ENCODE results near the gene CDK11A.
"Not testable (repeated sequence)": the region's sequence is repeated elsewhere in the genome, so short reads cannot be mapped to it uniquely, and the experiment has no call there.

CDK11A gene

DNA sequence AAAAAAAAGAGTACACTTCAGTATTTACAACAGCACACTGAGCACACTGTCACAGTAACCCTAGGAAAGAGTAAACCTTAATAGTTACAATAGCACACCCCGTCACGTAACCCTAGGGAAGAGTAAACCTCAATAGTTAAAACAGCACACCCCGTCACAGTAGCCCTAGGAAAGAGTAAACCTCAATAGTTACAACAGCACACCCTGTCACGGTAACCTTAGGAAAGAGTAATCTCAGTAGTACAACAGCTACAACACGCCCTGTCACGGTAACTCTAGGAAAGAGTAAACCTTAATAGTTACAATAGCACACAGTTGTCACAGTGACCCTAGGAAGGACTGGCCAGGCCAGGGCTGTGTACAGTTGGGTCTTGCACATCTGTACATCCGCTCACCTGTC is 3.0 kb downstream of the CDK11A start:
- no peak for DNase-seq

DNA sequence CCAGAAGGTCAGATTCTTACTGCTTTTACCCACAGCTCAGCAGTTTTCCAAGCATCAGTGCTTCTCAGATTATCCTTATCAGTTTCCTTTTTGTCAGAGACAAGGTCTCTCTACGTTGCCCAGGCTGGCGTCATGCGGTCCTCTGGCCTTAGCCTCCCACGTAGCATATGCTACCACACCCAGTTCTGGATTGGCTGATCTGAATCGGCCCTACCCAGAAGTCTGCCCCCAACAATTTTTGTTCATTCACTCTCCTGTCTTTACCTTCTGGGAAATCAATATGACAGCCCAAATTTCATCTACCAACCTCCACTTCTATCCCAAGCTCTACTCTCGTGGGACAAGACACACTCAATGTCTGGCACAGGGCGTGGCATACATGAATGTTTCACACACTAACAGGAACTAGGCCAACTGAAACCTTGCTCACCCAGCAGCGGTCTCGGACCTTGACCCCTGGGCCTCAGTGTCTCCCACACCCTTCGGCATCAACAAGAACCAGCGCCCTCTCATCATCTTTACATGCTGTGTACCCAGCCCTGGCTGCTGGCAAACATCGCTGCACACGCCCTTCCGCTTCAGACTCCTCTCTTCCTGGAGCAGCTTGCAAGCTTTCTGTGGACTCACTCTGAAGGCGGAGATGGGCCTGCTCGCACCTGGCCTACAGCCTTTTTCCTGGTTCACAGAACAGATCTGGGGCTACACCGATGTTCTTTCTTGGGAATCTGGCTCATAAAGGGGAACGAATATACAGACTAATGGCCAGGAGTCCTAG is 8.9 kb downstream of the CDK11A start:
- DNase-seq = not testable (repeated sequence)

DNA sequence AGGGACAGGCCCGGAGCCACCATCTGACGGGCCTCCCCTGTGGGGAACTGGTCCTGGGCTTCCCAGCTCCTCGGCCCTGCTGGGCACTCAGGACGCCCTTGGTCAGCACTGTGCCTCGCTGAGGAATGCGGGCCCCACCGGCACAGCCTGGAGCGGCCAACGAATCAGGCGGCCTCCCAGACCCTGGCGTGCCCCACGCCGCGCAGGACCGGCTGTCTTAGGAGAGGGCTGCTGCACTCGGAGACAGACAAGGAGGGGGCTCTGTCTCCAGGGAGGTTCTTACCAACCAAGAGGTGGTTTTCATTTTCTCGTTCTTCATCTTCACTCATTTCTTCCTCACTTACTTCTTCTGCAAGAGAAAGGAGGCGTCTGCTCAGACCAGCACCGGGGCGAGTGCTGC is 16.3 kb downstream of the CDK11A start:
- not testable (repeated sequence) for DNase-seq

DNA sequence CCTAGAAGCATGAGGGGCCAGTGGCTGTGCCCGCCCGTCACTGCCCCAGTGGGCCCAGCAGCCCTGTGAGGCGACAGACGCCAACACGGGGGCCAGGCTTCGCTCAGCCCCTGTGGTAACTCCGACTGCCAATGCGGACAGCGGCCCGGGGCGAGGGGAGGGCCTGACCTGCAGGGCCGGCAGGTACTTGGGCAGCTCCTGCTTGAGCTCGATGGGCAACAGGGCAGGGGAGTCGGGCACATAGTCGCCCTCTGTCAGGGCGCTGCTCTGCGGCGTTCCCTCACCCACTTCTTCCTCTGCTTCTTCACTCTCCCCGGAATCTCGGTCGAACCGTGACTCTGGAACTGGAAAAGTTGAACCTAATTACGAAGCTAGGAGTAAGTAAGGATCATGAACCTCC is 16.9 kb downstream of the CDK11A start:
- DNase-seq = not testable (repeated sequence)

DNA sequence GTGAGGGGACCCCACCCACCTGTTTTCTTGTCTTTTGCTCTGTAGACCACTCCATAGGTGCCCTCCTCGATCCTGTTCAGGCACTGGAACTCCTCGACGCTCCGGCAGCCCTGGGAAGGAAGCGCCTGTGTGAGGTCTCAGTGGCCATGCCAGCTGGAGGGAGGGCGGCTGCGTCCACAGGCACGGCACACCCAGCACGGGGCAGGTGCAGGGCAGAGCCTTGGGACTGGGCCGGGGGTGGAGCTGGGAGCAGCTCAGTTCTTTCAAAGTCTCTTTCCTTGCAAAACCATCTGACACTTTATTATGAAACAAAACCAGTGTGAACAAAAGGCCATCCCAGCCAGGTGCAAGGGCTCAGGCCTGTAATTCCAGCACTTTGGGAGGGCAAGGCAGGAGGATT is 18.5 kb downstream of the CDK11A start:
- not testable (repeated sequence) for DNase-seq

DNA sequence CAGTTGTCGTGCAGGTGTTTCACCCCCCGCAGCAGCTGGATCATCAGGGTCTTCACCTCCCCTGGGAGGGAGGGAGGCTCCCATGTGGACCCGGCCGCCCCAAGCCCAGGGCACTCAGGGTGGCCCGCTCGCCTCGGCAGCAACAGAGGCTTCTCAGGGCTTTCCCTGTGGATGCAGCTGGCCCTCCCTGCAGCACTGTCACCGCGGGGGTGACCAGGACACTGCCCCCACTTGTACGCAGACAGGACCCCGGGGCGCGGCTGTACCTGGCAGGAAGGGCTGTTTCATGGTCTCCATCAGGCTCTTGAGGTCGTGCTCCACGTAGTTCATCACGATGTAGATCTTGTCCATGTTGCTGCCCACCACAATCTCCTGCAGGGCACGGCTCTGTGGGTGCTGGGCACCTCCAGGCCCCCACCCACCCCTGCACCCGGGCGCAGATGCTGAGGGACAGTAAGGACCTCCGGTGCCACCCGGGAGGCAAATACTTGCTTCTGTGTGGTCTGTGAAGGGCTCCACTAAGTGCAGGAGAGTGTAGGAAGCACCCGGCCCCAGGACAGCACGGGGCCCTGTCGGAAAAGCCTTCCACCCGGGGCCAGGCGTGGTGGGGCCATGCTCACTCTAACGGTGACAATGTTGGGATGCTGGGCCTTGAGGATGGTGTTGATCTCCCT is 19.7 kb downstream of the CDK11A start:
- not testable (repeated sequence) for DNase-seq

DNA sequence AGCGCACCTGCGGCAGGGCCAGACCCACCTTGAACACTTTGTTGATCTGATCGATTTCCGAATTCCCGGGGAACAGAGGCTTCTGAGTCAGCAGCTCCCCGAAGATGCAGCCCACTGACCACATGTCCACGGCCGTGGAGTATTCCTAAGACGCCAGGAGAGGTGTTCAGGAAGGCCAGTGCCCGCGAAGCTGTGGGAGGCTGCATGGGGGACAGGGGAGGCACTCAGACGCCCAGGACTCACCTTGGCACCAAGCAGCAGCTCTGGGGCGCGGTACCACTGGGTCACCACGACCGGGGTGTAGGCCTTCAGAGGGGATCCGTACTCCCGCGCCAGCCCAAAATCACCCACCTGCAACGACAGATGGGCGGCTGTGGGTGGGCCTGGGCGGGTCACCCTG is 20.4 kb downstream of the CDK11A start:
- no peak for DNase-seq

DNA sequence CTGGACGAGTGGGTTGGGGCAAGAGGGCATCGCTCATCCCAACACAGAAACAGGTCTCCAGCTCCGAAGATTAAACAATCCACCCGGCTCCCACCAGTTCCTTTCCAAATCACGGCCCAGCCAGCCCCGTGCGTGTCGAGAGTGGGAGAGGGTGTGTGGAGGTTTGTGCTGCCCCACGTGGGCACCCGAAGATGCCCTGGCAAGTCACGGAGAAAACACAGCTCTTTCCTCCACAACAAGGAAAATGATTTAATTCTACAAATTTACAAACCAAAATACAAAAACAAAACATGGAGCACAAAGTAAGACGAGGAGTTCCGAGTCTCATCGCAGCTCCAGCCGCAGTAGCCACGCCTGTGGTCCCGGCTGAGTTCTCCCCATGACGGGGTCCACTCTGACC is 21.7 kb downstream of the CDK11A start:
- not testable (repeated sequence) for DNase-seq

DNA sequence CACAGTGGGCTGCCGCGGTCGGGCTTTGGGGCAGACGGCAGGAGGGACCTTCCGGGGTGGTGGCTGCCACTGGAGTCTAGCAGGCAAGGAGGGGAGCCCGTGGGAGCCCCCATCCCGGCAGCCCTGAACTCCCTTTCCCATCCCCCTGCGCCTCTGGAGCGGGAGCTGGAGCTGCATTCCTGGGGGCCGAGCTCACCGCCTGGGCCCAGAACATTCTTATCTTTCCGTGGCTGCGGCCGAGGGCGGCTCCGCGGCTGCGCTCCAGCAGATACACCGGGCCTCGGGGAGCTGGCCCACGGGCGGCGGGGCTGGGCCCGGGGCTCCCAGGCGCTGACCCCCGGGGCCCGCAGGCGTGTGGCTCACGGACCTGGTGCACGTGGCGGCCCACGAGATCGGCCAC is 23.6 kb downstream of the CDK11A start:
- not testable (repeated sequence) for DNase-seq

DNA sequence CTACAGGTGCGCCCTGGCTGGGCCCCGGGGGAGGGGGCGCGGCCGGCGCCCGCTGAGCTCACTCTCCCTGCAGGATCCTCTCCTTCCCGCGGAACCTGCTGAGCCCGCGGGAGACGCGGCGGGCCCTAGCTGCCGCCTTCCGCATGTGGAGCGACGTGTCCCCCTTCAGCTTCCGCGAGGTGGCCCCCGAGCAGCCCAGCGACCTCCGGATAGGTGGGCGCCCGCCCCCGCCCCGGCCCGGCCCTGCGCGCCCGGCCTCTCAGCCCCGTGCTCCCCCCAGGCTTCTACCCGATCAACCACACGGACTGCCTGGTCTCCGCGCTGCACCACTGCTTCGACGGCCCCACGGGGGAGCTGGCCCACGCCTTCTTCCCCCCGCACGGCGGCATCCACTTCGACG is 24.1 kb downstream of the CDK11A start:
- DNase-seq = not testable (repeated sequence)

DNA sequence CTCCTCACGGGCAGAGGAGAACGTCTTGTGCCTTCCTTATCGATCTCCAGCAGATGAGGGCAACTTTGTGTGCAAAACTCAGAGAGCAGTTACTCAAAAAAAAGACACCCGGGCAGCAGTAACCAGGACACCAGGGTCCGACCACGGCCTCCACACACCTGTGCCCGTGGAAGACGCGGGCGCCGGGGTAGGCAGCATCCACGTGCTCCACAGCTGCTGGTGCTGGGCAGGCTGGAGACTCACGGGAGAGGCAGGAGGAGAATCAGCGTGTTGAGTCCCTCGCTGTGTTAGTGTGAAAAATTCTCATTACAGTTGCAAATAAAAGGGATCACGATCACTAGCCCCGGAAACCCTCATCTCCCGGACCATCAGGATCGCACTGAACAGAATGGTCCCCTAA is 25.1 kb downstream of the CDK11A start:
- not testable (repeated sequence) for DNase-seq

DNA sequence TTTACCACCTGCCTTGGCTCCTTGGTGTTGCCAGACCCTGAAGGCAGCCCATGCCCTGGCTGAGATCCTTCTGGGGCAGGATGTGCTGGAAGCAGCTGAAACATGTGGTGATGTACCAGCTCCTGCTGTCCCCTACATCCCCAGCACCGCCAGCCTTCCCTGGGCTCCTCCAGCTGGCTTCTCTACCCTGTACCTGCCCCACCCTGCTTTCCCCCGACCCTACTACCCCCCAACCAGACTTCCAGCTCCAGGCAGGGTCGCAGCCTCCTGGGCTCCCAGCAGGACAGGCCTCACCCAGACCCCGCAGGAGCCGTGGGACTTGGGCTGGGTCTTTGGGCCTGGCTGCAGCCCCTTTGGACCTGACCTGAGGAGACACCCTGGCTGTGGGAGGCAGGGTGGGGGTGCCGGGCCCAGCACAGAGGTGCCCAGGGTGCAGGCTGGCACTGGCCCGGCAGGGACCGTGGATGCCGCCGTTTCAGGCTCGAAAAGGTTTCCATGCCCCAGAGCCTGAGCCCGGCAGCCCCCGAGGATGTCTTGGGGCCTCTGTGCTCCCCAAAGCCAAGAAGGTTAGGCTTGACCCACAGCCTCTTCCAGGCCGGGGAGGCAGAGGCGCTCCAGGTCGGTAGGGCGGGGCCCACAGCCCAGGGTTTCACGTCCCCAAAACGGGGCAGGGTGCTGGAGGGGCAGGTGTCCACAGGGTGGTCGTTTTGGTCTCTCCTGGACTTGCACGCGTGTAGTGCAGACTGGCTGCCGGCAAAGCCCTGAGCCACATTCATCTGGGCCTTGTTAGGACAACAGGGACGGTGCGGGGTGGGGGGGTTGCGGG is 26.6 kb downstream of the CDK11A start:
- not testable (repeated sequence) for DNase-seq

DNA sequence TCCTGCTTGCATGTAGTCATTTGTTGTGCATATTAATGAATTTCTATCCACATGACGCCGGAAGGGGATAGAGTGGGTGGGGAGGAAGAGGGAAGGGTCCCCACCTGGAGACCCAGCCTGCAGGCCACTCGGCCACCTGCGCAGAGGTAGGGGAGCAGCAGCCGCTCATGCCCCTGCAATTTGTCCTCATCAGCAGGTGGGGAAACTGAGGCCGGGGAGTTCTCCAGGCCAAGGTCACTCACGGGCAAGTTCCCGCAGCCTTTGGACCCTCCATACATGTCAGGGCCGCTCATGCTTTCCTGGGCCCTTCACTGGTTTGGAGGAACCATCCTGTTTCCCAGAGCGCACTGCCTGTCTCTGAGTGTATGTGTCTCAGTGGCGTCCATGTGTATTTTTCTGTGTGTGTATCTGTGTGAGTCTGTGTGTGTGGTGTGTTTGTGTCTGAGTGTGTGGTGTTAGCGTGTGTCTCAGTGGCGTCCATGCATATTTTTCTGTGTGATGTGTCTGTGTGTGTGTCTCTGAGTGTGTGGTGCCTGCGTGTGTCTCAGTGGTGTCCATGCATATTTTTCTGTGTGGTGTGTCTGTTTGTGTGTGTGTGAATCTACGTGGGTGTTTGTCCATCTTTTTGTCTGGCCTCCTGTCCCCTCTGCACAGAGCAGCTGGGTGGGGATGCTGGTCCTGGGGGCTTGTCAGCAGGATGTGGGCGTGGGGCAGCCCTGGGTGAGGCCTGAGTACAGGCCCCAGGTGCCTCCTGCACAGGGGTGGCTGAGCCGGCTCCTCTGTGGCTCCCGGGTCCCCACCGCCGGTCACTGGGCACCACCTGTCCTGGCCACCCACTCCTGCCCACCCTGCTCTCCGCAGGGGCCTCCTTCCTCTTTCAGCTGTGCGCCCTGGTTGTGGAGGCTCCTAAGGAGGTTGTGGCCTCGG is 27.5 kb downstream of the CDK11A start:
- not testable (repeated sequence) for DNase-seq

DNA sequence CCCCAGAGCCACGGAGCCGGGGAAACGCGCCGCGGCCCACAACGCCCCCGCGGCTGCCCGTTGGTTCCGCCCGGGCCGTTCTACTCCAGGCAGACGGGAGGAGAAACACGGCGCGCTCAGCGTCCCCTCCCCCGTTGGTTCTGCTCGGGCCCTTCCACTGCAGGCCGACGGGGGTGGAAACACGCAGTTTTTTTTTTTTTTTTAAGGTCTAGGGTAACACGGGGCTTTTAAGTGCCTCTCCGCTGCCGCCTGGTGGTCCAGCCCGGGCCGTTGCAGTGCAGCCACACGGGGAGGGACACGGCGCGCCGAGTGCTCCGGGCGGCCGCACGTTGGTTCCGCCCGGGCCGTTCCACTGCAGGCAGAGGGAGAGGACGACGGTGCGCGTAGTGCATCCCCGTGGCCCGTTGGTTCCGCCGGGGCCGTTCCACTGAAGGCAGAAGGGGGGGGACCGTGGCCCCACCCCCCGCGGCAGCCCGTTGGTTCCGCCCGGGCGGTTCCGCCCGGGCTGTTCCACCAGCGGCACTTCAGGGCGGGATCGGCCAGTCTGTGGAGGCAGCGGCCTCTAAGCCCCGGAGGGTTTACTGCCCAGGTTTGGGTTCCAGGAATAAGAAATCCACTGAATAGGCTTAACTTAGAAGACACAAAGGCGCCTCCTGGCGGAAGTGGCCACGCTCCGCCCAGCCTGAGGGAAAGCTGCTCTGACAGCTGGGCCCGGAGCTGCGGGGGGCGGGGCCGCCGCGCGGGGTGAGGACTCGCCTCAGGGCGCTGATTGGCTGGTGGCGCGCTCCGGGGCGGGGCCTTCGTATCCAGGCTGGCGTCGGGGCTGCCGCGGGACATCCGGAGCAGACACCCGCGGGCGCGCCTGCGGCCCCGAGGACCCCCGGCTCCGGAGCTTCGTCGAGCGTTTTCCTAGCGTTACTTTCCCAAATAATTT is 31.2 kb downstream of the CDK11A start, which contains the start of gene SLC35E2B:
Gene SLC35E2B, minus strand, starts transcription at position 82 of the 934 bp plus-strand sequence. CDS start 16,096 bp downstream, outside the sequence.
- peak; percentile 20 for DNase-seq

DNA sequence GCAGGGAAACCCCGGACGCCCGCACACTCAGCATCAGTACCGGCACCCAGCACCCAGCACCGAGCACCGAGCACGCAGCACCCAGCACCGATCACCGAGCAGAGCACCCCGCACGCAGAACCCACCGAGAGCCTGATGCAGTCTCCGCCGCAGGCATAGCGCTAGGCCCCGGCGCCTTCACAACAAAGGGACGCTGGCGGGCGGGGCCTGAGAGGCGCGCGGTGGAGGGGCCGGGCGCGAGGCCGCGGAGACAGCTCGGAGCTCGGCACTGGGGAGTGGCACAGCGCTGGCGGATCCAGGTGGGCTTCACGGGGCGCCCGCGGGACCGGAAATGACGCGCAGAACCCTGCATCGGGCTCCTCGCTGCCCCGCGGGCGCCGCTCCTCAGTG is 31.8 kb downstream of the CDK11A start:
- not testable (repeated sequence) for DNase-seq

DNA sequence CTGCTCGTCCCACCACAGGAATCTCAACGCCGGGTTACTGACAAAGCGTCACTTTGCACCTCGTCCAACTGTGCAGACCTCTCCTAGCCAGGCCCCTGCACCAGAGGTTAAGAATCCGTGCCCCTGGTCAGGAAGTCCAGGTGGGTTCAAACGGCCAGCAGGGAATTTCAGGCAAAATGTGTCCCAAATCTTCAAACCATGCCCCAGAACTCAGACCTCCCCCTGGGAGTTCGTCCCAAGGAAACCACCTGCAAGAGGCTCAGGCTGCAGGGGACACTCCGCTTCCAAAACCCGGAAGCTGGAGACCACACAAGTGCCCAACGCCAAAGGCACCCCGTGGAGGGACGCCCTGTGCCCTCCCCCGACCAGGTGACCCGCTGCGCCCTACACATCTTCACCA is 32.7 kb downstream of the CDK11A start:
- not testable (repeated sequence) for DNase-seq

DNA sequence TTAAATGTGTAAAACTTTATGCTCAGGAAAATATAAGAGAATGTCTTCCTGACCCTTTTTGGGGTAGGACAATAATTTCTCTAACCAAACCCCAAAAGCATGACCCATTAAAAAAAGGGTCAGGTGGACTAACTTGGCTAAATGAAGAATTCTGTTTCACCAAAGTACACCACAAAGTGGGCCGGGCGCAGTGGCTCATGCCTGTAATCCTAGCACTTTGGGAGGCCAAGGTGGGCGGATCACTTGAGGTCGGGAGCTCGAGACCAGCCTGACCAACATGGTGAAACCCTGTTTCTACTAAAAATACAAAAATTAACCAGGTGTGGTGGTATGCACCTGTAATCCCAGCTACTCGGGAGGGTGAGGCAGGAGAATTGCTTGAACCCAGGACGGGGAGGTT is 34.6 kb downstream of the CDK11A start:
- not testable (repeated sequence) for DNase-seq

DNA sequence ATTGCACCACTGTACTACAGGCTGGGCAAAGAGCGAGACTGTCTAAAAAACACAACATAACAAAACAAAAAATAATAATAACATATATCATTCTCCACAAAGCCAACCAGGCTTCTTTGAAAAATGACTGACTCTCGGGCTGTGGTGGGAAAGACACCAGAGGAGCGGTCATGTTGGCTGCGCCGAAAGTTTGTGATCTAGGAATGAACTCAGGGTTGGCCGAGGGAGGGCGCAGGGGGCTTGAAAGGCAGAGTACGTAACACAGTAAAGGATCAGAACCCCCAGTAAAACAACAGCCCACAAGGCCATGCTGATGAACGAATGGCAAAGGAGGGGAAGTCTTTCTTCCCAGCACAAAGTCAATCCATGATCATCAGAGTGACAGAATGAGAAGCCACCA is 36.3 kb downstream of the CDK11A start:
- DNase-seq = no peak

DNA sequence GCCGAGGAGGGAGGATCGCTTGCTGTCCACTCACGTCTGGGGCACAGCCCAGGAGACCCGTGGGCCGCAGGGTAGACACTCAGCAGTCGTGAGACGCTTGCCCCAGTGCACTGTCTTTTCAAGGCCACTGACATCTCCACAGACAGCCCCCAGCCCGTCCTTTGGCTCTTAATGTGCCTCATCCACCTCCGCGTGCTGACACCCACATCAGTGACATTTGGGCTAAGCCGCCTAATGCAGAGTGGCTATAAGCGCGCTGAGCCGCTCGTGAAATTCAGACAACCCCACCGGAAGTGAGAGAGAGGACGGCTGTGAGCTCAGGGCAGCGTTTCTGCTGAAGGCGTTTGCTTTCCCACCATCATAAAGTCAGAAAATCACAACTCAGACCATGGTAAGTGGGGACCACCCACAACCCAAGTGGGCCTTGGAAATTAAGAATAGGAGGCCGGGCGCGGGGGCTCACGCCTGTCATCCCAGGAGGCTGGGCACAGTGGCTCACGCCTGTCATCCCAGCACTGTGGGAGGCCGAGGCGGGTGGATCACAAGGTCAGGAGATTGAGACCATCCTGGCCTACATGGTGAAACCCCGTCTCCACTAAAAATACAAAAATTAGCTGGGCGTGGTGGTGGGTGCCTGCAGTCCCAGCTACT is 40.0 kb downstream of the CDK11A start:
- DNase-seq = no peak

DNA sequence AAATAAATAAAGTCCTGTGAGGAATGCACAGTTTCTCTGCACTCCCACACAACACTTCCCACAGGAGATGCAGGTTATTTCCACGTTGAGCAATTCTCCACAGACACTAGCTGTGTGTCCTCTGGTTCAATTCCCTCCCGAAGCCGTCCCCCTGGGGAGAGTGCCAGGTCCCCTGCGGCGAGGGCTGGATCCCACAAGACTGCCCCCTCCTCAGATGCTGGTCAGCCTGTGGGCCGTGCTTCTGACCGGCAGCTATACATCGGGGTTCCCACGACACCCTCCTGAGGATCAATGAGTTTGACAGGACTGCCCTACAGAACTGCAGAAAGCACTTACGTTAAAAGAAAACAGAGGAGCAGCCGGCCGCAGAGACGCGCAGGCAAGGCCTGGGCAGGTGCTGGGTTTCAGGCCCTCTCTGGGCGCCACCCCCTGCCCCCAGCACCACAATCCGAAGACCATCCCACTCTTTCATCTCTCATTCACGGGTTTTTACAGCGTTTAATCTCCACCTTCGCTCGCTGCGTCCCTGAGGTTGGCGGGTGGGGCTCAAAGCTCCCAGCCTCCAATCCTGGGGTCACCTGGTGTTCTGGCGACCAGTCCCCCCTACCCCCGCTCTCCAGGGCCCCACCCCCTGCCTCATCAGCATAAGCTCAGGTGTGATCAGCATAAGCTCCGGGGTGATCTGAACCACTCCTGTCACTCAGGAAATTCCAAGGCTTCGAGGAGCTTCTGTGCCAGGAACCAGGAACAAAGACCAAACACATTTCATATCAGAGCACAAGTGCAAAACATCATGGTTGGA is 40.9 kb downstream of the CDK11A start:
- no peak for DNase-seq

Data from NCI-H2081 treated with DMSO at 0.1 percent for 48 hours (cell line).